IPS DF 6.9 (cell line): ENCODE measurements around the gene BCO2.

ENCODE experiments used
- DNase-seq: peaks from one replicate; pipeline ENCODE4 v3.0.0-alpha.2; 2013; ENCODE audit warnings: low read depth, low spot score
- H3K27ac ChIP-seq: one replicate; pipeline ENCODE4 v1.5.1; 2013; ENCODE audit warnings: low read length, control low read depth
- H3K27me3 ChIP-seq: 2 replicates; pipeline ENCODE4 v1.6.1; 2013; ENCODE audit warnings: mild to moderate bottlenecking, low read length; ENCODE audit not compliant: control insufficient read depth, insufficient read depth
- H3K36me3 ChIP-seq: 2 replicates; pipeline ENCODE4 v1.6.1; 2013; ENCODE audit warnings: low read length; ENCODE audit not compliant: control insufficient read depth, insufficient read depth
- H3K4me1 ChIP-seq: 2 replicates; pipeline ENCODE4 v1.6.1; 2013; ENCODE audit warnings: low read length; ENCODE audit not compliant: control insufficient read depth, insufficient read depth
- H3K4me3 ChIP-seq: 2 replicates; pipeline ENCODE4 v1.5.1; 2013; ENCODE audit warnings: mild to moderate bottlenecking, low read length
- H3K9me3 ChIP-seq: 2 replicates; pipeline ENCODE4 v1.6.1; 2013; ENCODE audit warnings: low read length, inconsistent platforms; ENCODE audit not compliant: control insufficient read depth, insufficient read depth
- WGBS: extraction: QIAGEN DNeasy Blood & Tissue Kit; methylation state at CpG from one replicate; pipeline ENCODE4 v1.1.7; 2013; ENCODE audit warnings: mixed read lengths, missing lambda C conversion rate; ENCODE audit not compliant: insufficient read length, insufficient coverage; 5-methylcytosine and 5-hydroxymethylcytosine counted together

Gene BCO2

GRCh38 chr11:112167145-112167544 is 8.2 kb upstream of the BCO2 start, which contains the start of gene TEX12:
TEX12 (plus strand) TSS chr11:112167372; CDS start chr11:112169269, 1,897 bp downstream.
- Histone ChIP-seq H3K36me3 (no peaks in the 10 kb centered on the region), H3K9me3 (no peaks in the 10 kb centered on the region), H3K4me3 (no peak within 1 kb of the TSS), H3K4me1 (0 out of 2 replicates have a peak, but pooled peaks cover 1% of the 10 kb centered on the region), H3K27me3 (no peaks in the 10 kb centered on the region), H3K27ac (no peak within 1 kb of the TSS)
- DNase-seq = no peak
- WGBS = no CpG with 5 or more reads among the region's 25 CpGs

- Histone ChIP-seq H3K27me3 (no peaks in the 10 kb centered on the region), H3K4me3 (no peak overlapping the region), H3K27ac (no peak overlapping the region), H3K36me3 (no peaks in the 10 kb centered on the region), H3K9me3 (no peaks in the 10 kb centered on the region), H3K4me1 (no peaks in the 10 kb centered on the region)
- no peak for DNase-seq
- WGBS = no CpG with 5 or more reads among the region's 2 CpGs
Observed at GRCh38 chr11:112172362-112172994, 2.8 kb upstream of the BCO2 start.

GRCh38 chr11:112173152-112173551 is 2.2 kb upstream of the BCO2 start:
- H3K9me3 ChIP-seq = no peaks in the 10 kb centered on the region
- WGBS = no CpG with 5 or more reads among the region's 3 CpGs
- DNase-seq = no peak

GRCh38 chr11:112175599-112175952 is 264 bp downstream of the BCO2 start:
- H3K27ac ChIP-seq = no peak overlapping the region

More at GRCh38 chr11:112173152-112173551, 2.2 kb upstream of the BCO2 start:
- Histone ChIP-seq H3K4me1 (no peaks in the 10 kb centered on the region), H3K27ac (no peak overlapping the region), H3K4me3 (no peak overlapping the region), H3K36me3 (no peaks in the 10 kb centered on the region), H3K27me3 (no peaks in the 10 kb centered on the region)

GRCh38 chr11:112176077-112176476 is 765 bp downstream of the BCO2 start:
- Histone ChIP-seq H3K9me3 (no peaks in the 10 kb centered on the region), H3K36me3 (no peaks in the 10 kb centered on the region), H3K4me3 (no peak overlapping the region), H3K4me1 (no peaks in the 10 kb centered on the region), H3K27ac (no peak overlapping the region), H3K27me3 (no peaks in the 10 kb centered on the region)
- DNase-seq = no peak
- no CpG with 5 or more reads among the region's 1 CpG for WGBS

More at GRCh38 chr11:112175599-112175952, 264 bp downstream of the BCO2 start:
- WGBS = no CpG with 5 or more reads among the region's 4 CpGs
- Histone ChIP-seq H3K36me3 (no peaks in the 10 kb centered on the region), H3K4me1 (no peaks in the 10 kb centered on the region), H3K9me3 (no peaks in the 10 kb centered on the region), H3K4me3 (no peak overlapping the region), H3K27me3 (no peaks in the 10 kb centered on the region)
- DNase-seq = no peak

- Histone ChIP-seq H3K4me3 (no peak overlapping the region), H3K9me3 (no peaks in the 10 kb centered on the region), H3K4me1 (no peaks in the 10 kb centered on the region), H3K27ac (no peak overlapping the region), H3K36me3 (no peaks in the 10 kb centered on the region), H3K27me3 (no peaks in the 10 kb centered on the region)
- DNase-seq = no peak
- WGBS = no CpG with 5 or more reads among the region's 4 CpGs
Observed at GRCh38 chr11:112177589-112177988, 2.3 kb downstream of the BCO2 start.

GRCh38 chr11:112178428-112178827 is 3.1 kb downstream of the BCO2 start:
- no CpG with 5 or more reads among the region's 1 CpG for WGBS
- H3K27me3 ChIP-seq = no peaks in the 10 kb centered on the region
- H3K36me3 ChIP-seq = no peaks in the 10 kb centered on the region
- H3K4me1 ChIP-seq = no peaks in the 10 kb centered on the region
- no peak for DNase-seq
- H3K27ac ChIP-seq = no peak overlapping the region
- H3K9me3 ChIP-seq = no peaks in the 10 kb centered on the region
- no peak overlapping the region for H3K4me3 ChIP-seq

- H3K36me3 ChIP-seq = no peaks in the 10 kb centered on the region
- no peaks in the 10 kb centered on the region for H3K4me1 ChIP-seq
- WGBS = 100% methylated on average over 1 of the region's 3 CpGs
- H3K9me3 ChIP-seq = no peaks in the 10 kb centered on the region
- H3K27ac ChIP-seq = no peak overlapping the region
- no peaks in the 10 kb centered on the region for H3K27me3 ChIP-seq
- DNase-seq = no peak
- no peak overlapping the region for H3K4me3 ChIP-seq
Observed at GRCh38 chr11:112178936-112179335, 3.6 kb downstream of the BCO2 start.

GRCh38 chr11:112179601-112180000 is 4.3 kb downstream of the BCO2 start:
- Histone ChIP-seq H3K27ac (no peak overlapping the region), H3K4me1 (no peaks in the 10 kb centered on the region), H3K36me3 (no peaks in the 10 kb centered on the region), H3K4me3 (no peak overlapping the region), H3K9me3 (no peaks in the 10 kb centered on the region), H3K27me3 (no peaks in the 10 kb centered on the region)
- DNase-seq = no peak

- H3K4me3 ChIP-seq = no peak overlapping the region
Observed at GRCh38 chr11:112182867-112183266, 7.6 kb downstream of the BCO2 start.

GRCh38 chr11:112185883-112186282 is 10.6 kb downstream of the BCO2 start:
- DNase-seq = no peak
- Histone ChIP-seq H3K4me1 (no peaks in the 10 kb centered on the region), H3K27ac (no peak overlapping the region), H3K27me3 (no peaks in the 10 kb centered on the region), H3K36me3 (no peaks in the 10 kb centered on the region), H3K9me3 (no peaks in the 10 kb centered on the region), H3K4me3 (no peak overlapping the region)

More at GRCh38 chr11:112182867-112183266, 7.6 kb downstream of the BCO2 start:
- Histone ChIP-seq H3K4me1 (no peaks in the 10 kb centered on the region), H3K9me3 (no peaks in the 10 kb centered on the region), H3K27me3 (no peaks in the 10 kb centered on the region), H3K36me3 (no peaks in the 10 kb centered on the region), H3K27ac (no peak overlapping the region)
- no peak for DNase-seq
- no CpG with 5 or more reads among the region's 1 CpG for WGBS
